Activated CD4-positive, alpha-beta T cell treated with anti-CD3 and anti-CD28 coated beads, Interleukin-2, Interleukin-6, amounts not matched to agents 100 ng/mL and 50 ng/mL, durations not matched to agents 16 hours and 8 hours (primary cell): Measurements from ENCODE around the gene STAT6.
"Not testable (repeated sequence)": the region's sequence is repeated elsewhere in the genome, so short reads cannot be mapped to it uniquely, and the experiment has no call there.

Experiments used
- DNase-seq: peaks from one replicate; pipeline ENCODE4 v3.0.0-alpha.2; 2020

The STAT6 gene

DNA sequence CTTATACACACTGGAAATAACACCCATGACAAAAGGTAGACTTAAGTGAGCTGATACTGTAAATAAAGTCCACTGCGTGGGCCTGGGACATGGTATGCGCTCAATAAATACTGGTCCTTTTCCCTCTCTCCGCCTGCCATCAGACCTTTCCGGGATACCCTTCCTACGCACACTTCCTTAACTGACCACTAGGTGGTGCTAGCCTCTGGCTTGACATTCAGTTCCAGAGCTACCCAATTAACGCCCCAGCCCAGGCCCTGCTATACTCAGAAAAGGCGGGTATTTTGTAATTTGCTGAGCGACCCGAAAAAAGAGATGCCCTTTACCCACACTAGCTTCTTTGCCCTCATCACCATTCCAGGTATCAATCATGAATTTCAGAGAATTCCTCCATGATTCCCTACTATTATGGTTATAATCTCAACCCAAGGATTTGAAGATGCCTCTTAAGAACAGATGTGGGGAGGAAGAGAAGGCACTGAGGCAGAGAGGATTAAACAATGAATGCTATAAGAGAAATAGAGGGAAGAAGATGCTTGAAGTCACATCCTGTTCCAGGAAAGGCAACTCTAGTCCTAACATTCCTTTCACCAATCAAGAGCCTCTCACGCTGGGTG, 13.2 kb upstream of the STAT6 start:
- peak; percentile 87 for DNase-seq

DNA sequence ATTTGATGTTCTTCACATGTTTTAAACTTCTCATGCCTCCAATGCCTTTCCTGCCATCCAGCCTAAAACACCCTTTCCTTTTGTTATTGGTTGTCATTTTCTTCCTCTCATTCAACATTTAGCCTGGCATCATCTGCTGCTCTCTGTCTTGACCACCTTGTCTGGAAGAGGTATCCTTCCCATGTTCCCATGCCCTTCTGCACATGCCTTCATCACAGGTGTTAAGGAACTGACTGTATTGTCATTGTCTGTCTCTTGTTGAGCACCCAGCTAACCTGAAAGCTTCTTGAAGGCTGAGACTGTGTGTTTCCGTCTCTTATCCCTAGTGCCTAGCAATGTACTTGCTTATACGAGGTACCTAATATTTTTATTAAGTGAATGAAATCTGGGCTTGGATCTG, 12.7 kb upstream of the STAT6 start:
- DNase-seq = no peak

DNA sequence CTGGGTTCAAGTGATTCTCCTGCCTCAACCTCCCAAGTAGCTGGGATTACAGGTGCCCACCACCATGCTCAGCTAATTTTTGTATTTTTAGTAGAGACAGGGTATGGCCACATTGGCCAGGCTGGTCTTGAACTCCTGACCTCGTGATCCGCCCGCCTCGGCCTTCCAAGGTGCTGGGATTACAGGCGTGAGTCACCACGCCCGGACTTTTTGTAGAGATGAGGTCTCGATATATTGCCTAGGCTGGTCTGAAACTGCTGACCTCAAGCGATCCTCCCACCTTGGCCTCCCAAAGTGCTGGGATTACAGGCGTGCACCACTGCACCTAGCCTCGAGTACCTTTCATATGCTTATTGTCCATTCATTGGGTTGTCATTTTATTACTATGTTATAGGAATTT, 9.6 kb upstream of the STAT6 start:
- DNase-seq = not testable (repeated sequence)

DNA sequence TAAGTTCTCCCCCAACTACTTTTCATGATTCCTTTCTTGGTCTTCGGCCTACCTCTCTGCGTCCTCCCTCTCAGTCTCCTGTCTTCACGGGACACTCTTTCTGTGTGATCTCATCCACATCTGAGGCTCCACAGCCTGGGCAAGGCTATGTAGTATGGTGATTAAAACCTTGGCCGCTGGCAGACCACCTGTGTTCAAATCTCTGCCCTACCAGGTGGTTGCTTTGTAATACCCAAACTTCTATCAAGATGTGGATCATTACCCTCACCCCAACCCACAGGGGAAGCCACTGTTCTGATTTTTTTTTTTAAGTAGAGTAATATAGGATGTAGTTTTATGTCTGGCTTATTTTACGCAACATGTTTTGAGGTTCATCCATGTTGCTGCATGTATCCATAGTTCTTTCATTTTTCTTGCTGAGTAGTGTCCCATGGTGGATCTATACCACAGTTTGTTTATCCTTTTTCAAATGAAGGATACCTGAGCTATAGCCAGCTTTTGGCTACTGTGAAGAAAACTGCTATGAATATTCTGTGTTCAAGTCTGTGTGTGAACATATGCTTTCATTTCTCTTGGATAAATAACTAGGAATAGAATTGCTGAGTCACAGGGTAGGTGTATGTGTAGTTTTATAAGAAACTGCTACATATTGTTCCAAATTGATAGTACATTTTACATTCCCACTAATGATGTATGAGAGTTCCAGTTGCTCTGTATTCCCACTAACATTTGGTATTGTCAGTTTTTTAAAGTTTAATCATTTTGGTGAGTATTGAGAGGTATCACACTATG, 8.3 kb upstream of the STAT6 start:
- DNase-seq = no peak

DNA sequence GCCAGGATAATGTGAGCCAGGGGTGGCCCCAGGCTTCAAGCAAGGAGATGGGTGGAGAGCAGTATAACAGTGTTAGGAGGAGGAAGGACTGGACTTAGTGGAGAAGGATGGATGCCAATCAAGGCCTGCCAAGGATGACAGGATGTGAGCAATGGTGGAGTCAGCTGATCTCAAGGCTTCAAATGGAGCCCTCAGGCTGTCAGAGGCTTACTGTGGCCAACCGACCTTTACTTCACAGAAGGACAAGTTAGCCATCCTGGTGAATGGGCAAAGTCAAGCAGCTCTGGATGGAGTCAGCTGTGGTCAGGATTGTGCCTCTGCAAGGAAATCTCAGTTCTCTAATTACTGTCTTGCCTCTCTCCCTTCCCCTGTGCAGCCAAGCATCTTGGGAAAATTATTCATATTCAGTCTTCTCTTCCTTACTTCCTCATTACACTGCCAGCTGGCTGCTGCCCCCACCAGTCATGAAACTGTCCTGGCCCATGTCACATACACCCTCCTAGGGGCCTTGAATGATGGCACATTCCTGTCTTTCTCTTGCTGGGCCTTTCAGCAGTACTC, 7.6 kb upstream of the STAT6 start:
- DNase-seq = no peak

DNA sequence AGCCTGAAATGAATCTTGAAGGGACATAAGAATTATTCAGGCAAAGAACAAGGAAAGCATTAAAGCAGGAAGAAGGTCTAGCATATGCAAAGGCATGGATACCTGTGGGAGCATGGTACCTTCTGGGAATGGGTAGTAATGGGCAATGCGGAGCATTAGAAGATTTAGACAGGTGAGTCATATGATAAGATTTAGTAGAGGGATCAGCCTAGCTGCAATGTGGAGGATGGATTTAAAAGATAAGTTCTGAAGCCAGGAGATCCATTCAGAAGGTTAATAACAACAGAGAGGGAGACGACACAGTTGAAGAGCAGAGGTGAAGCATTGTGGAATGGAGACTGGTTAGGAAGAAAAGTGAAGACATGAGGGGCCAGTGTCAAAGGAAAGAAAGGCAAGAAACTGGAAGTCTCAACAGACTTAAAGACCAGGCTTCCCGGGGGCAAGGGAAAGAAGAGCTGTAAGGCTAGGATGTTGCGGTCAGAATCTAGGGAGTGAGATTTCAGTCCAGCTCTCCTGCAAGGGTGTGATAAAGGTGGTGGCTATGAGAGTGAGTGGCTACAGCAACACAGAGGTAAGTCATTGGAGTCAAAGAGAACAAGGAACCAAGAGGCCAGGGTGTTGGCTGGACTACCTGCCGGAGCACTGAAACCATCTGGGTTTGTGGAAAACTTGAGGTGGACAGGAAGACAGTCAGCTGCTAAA, 5.6 kb upstream of the STAT6 start:
- no peak for DNase-seq

DNA sequence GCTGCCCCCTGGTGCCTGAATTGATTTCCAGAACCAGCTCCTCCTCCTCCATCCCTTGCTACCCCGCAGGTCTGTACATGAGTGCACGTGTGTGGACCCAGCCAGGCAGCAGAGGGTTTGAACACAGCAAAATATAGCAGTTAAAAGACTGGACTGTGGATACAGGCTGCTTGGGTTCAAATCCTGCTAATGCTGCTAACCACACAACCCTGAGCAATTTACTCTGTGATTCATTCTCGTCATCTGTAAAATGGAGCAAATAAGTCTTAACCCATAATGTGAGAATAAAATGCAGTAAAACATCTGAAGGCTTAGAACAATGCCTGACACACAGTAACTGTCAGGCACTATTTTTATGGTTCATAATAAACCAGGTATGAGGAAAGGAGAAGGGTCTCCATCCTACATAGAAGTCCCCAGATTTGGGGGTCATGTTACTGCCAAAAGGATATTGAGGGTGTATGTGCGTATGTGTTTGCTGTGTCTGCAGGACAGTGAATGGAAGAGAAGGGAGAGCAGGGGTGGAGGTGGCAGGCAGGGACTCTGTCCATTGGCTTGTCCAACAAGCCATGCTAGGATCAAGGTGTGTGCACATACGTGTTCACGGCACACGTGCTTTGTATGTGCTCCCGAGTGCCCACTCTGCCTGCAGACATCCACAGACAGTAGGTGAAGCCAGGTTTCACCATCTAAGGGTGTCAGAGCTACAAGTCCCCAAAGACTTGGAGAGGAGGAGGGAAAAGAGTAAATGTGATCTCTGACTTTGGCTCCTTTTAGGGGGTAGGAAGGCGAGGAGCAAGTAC, 1.5 kb upstream of the STAT6 start:
- no peak for DNase-seq

DNA sequence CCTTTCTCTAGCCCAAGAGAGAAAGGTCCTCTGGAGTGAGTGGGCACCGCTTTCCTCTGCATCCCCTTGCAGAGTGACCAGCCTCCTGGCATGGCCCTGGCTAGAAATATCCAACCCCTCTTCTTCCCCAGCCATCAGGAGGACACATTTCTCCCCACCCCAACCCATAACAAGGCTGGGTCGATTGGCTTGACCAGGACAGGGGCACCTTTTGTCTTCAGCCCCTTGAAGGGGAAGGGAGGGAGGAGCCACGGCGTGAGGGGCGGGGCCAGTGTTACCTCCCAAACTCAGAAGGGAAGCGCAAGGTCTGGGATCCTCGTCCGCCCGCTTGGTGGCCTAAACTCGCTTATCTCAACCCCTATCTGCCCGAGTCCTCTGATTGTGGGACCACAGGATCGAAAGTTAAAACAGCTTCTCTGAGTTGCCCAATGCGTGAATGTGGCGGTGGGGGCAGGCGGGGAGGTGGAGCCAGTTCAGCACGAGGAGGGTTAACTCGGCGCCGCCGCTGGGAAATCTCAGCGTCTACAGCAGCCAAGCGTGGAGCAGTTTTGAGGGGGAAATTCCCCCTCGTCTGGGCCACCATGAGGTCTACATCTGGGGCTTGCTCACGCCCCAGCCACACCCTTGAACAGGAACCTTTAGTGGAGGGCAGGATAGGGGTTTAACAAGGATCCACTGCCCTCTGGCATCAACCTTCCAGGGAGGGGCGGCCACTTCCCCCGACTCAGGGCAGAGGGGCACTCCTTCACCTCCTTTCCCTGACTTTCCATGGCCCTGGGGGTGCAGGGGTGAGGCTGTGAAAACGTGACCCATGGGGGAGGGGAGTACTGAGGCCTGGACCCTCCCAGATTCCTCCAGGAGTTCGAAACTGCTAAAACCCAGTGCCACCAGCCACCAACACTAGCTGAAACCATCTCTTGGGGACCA, 795 bp downstream of the STAT6 start:
- peak; percentile 87 for DNase-seq

DNA sequence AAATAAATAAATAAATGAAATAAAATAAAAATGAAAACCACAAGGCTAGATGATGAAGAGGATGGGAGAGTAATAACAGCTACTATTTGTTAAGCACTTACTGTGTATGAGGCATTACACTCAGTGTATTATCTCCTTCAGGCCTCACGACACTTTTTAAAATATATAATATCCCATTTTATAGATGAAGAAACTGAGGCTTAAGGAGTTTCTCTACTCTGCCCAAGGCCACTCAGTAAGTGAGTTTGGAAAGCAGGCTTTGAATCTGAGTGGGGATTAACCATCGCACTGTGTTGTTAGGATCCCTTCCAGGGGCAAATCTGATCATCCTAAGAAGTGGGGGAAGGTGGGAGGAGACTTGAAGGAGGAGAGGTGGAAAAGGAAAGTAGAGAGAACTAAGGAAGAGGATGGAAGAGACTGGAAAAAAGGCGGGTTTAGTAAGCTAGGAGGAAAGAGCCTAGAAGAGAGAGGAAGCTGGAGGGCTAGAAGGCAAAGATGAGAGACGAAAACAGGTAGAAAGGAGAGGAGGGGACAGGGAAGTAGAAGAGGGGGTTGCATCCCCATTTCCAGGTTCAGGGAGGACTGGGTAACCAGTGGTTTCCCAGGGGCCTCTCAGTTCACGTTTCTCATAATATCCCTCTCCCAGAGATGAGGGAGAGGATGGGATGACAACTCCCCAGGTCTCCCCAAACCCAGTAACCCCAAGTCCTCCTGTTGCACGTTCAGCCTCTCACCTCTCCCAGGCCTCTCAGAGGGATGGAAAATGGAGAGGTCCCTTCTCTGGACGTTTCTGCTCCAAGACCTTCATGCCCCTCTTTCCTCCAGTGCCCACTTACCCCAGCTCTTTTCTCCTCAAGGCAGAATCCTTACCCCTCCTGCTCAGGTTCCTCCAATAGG, 1.7 kb downstream of the STAT6 start:
- DNase-seq = no peak

DNA sequence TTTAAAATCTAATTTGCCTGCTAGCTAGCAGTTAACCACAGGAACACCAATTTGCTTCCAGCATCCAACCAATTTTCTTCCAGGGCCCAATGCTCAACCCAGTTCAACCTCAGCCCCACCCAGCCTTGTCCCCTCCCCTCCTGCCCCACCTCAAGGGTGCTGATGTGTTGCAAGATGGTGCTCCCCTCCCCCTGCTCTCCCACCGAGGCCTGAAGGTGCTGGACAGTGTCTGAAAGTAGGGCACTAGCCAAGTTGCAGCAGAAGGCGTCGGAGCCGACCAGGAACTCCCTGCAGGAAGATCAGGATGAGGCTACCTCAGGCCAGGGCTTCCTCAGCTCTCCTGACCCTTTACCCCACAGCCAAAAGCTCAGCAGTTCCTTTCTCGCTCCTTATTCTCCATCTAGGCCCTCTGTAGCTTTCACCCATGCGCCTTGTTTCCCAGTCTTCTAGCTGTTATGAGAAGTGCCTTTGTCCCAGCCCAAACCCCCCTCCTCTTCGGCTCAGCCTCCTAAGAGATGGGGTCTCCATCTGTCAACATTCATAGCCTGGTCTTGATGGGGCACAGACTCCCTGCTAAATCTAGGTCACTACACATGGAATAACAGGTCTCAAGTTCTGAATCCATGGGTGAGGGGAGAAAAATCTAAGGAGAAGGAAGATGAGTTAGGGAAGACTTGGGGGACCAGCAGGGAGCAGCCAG, 3.6 kb downstream of the STAT6 start:
- no peak for DNase-seq

DNA sequence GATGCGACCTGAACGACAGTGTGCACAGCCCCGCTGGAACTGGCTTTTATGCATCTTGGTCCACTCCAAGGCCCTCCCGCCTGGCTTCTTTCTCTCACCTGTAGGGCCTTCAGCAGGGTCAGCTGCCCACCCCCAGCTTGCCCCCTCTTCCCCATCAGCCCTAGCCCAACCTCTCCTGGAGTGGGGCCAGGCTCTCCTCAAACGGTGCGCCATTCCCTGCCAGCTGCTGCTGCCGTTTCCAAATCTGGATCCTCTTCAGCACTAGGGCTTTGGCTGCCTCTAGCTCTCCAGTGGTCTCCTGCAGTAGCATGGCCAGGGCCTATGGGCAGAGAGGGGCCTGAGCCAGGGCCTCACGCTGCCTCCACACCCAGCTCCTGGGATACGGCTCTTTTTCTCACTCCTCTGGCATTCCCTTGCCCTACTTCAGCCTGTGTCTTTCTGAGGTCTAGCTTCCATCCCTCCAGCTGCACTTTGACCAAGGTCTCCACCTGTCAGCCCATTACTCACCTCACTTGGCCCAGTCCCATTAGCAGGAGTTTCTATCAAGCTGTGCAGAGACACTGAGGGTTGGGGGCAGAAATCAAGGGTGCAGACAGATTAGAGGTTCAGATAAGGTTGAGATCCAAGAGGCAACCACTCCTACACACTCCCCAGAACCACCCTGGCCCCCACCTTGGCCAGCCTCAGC, 5.0 kb downstream of the STAT6 start:
- DNase-seq = no peak

DNA sequence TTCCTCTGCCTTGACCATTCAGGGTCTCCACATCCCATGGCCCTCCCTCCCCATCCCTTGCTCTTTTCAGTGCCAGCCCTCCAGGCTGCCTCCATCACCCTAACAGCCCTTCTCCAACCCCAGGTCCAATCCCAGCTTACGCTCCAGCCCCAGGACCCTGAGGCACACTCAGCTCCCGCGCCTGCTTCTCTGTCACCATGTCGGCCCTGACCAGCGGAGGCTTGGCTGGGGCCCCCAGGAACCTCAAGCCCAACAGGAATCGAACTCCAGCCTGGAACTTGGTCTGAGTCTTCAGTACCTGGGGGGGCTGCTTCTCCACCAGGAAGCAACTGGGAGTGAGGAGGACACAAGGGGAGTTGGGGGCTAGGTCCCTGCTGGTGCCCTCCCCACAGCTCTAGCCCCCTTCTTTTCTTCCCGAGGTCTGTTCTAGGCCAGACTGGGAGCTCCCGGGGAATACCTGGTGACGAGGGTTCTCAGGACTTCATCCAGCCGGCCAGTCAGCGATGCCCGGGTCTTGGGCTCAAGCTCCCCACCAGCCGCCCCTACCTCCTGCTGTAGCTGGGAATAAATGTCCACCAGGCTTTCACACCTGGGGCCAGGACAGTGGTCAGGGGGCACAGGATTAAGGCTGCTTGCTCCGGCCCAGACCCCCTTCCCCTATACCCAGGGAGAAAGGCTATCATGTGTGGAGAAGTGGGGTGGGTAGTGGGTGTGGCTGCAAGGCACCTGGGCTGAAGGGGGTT, 6.0 kb downstream of the STAT6 start:
- no peak for DNase-seq

DNA sequence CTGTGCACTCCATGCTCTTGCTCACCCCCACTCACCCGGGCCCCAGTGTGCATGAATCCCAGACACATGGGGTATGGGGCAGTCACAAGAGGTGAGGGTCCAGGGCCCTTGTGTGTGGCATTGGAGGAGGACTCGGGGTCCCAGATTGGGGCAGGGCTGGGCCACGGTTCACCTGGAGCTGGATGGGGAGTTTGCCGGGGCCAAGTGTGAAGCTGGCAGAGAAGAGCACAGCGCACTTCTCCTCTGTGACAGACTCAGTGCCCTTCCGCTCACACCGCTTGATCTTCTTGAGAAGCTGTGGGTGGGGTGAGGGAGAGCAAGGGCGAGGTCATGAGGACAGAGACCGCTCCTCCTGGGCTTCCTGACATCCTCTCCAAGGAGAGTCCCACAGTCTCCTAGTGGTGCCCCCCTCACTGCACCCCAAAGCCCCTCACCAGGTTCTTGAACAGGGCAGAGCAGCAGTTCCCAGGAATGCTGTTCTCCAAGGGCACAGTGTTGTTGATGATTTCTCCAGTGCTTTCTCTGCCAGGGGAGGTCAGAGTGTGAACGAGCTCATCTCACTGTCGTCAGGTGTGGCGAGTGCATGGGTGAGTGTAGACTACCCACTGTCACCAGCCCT, 6.8 kb downstream of the STAT6 start:
- no peak for DNase-seq

DNA sequence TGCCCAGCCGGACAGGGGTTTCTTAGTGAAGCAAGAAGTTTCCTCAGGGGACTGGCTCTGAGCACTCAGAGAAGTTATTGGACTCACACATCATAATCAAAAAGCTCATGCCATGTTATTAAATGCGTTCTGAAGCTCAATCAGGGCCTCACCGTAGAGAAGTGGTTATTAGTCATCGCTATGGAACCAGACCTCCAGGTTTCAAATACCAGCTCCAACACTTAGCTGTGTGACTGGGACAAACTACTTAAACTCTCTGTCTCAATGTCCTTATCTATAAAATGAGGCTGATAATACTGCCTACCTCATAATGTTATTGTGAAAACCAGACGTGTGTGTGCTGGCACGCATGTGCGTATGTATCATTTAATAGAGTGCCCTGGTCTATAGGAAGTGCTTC, 7.3 kb downstream of the STAT6 start:
- no peak for DNase-seq

DNA sequence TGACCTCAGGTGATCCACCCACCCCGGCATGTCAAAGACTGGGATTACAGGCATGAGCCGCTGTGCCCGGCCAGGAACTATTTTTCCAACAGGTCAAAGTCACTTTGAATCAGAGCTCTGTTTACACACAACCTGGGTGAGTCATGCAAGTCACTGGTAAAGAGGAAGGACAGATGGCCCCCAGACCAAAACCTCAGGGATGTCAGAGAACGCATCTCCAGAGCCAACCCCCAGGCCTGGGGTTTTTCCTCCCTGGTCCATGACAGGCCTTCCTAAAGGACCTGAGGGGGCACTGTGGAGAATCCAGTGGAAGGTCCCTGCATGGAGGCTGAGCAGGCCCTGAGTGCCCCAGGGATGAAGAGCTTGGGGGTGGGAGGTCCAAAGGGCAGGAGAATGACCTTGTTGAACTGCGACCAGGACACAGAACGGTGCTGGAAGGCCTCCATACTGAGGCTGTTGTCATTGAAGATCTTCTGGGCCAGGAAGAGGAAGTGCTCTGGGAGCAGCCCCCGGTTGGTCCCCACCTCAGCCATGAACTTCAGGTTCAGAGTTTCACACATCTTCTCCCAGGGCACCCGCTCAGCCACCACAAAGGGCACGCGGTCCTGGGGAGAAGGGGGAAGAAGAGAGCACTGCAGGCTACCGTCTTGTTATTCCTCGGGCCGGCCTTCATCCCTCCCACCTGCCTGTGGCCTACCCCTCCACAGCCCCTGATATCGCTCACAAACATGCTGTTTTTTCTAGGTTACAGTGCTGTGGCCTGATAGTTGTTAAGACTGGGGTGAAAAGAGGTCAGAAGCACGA, 9.1 kb downstream of the STAT6 start:
- no peak for DNase-seq

DNA sequence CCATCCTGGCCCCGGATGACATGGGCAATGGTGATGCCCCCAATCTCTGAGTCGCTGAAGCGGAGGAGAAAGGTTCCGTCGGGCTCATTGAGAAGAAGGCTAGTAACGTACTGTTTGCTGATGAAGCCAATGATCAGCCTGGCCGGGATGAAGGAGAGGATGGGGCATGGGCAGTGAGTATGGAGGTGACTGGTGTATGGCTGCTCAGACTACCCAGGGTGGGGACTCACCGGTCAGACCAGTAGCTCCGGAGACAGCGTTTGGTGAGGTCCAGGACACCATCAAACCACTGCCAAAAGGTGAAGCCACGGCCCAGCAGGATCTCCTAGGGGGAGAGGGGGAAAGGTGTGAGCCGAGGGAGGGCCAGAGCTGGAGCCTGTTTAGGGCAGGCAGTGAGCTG, 11.4 kb downstream of the STAT6 start:
- no peak for DNase-seq

DNA sequence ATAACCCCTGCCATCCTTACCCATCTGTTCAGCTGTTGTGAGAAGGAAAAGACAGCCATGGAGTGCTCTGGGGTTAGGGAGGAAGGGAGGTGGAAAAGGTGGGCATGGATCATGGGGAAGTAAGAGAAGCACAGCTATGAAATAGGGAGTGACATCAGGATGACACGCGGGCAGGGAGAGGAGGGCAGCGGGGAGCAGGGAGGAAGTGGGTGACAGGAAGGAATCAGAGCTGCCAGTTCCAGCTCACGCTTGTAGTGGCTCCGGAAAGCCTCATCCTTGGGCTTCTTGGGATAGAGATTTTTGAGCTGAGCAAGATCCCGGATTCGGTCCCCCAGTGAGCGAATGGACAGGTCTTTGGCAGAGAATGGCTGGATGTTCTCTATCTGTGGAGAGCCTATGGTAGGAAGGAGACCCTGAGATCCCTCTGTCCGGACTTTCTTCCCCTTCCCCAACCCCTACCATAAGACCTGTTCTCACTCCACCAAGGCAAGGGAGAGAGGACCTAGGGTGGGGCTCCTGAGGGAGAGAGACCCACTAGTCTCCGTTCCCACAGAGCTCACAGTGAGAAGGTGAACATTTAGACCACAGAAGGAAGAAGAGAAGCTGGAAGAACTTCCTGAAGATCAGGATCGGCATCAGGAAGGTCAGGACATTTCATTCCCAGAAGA, 12.0 kb downstream of the STAT6 start:
- DNase-seq = no peak
